A549 (cell line): ENCODE results near the gene GIMAP8.

Source experiments
- CTCF ChIP-seq: fragments of >200 bp; sonication (Bioruptor Twin); formaldehyde crosslinking; IDR thresholded peaks from 3 replicates; pipeline ENCODE4 v1.5.1; 2016
- FOSB ChIP-seq: fragments of 250-450 bp; sonication (Bioruptor Pico); IDR thresholded peaks from 2 replicates; pipeline ENCODE4 v1.5.0; 2020; ENCODE audit warnings: mild to moderate bottlenecking, moderate library complexity
- HDAC2 ChIP-seq: fragments of 200-600 bp; sonication (generic); IDR thresholded peaks from 2 replicates; pipeline ENCODE4 v1.6.1; 2016
- HEYL ChIP-seq: fragments of 250-450 bp; sonication (Bioruptor Pico); IDR thresholded peaks from 2 replicates; pipeline ENCODE4 v1.8.0; 2021; ENCODE audit warnings: mild to moderate bottlenecking, moderate library complexity
- HOXB5 ChIP-seq: fragments of 250-450 bp; sonication (Bioruptor Pico); IDR thresholded peaks from 2 replicates; pipeline ENCODE4 v1.5.0; 2020; ENCODE audit warnings: mild to moderate bottlenecking, moderate library complexity
- JUNB ChIP-seq: fragments of >200 bp; sonication (Bioruptor Twin); formaldehyde crosslinking; IDR thresholded peaks from 2 replicates; pipeline ENCODE4 v1.6.1; 2016
- MAX ChIP-seq: IDR thresholded peaks from 2 replicates; pipeline ENCODE4 v1.6.1; 2012
- PBX3 ChIP-seq: IDR thresholded peaks from 2 replicates; pipeline ENCODE4 v1.6.1; 2012
- POLR2A ChIP-seq: IDR thresholded peaks from 2 replicates; pipeline ENCODE4 v1.6.1; 2012; ENCODE audit warnings: mild to moderate bottlenecking, low read length
- SMC3 ChIP-seq: fragments of >200 bp; sonication (Bioruptor Twin); formaldehyde crosslinking; IDR thresholded peaks from 3 replicates; pipeline ENCODE4 v1.6.1; 2018; ENCODE audit warnings: inconsistent platforms

GRCh38 chr7:150446288-150446938 lies 4.0 kb upstream of the GIMAP8 start:
- no peak for TF ChIP-seq PBX3
- TF ChIP-seq CTCF = no peak
- TF ChIP-seq HEYL (CRISPR knock-in tag) = no peak
- TF ChIP-seq MAX = no peak
- TF ChIP-seq HDAC2 = no peak
- TF ChIP-seq POLR2A = no peak
- no peak for TF ChIP-seq HOXB5 (CRISPR knock-in tag)
- no peak for TF ChIP-seq SMC3
- no peak for TF ChIP-seq FOSB (CRISPR knock-in tag)
- TF ChIP-seq JUNB = no peak
